Stomach (tissue), 9 donors: ENCODE results near the gene CNTN4. TPM values are rescaled to one million over a fixed set of nuclear protein-coding genes. Genes with fewer than 3 reads are reported as not detected.
A peak's percentile ranks its signal among the peaks of the same experiment; 100 is the strongest.

Experiments used
- DNase-seq, 2 donors: peaks; one replicate each; pipeline versions ENCODE4 v3.0.0 to v3.0.0-alpha.2; 2013 to 2019
- H3K27ac ChIP-seq, 5 donors: fragments of 200-600 bp in 4 of 5; sonication (generic) in 4 of 5; one replicate each; pipeline ENCODE4 v1.5.1; 2013 to 2019; ENCODE audit warnings: mild to moderate bottlenecking in 1 of 5, moderate library complexity in 1 of 5
- H3K27me3 ChIP-seq, 3 donors: fragments of 200-600 bp; sonication (generic); one replicate each; pipeline ENCODE4 v1.5.1; 2017 to 2019; ENCODE audit warnings: mixed run types in 1 of 3
- H3K36me3 ChIP-seq, 4 donors: fragments of 200-600 bp; sonication (generic); 1 replicate in 3 of 4; 2 replicates in 1 of 4; pipeline ENCODE4 v1.5.1; 2016 to 2019
- H3K4me1 ChIP-seq, 4 donors: fragments of 200-600 bp; sonication (generic); one replicate each; pipeline ENCODE4 v1.5.1; 2016 to 2019
- H3K4me3 ChIP-seq, 4 donors: fragments of 200-600 bp; sonication (generic) in 3 of 4; one replicate each; pipeline ENCODE4 v1.5.1; 2016 to 2019; ENCODE audit warnings: mild to moderate bottlenecking in 1 of 4
- H3K9me3 ChIP-seq, 4 donors: fragments of 200-600 bp; sonication (generic); one replicate each; pipeline ENCODE4 v1.5.1; 2016 to 2019
- EP300 ChIP-seq: sonication (generic); formaldehyde crosslinking; IDR thresholded peaks from one replicate; pipeline ENCODE4 v1.6.1; 2017; ENCODE audit warnings: antibody characterized with exemption
- POLR2A ChIP-seq, 4 donors: fragments of 450-650 bp; IDR thresholded peaks; one replicate each; pipeline ENCODE4 v1.6.1; 2016; ENCODE audit warnings: antibody characterized with exemption in 4 of 4, control low read depth in 2 of 4, mild to moderate bottlenecking in 1 of 4, moderate library complexity in 1 of 4
- POLR2AphosphoS5 ChIP-seq, 3 donors: sonication (generic); formaldehyde crosslinking; IDR thresholded peaks; one replicate each; pipeline ENCODE4 v1.6.1; 2016; ENCODE audit warnings: antibody characterized with exemption in 3 of 3
- WGBS, 5 donors: extraction: QIAGEN DNeasy Blood & Tissue Kit in 3 of 5; methylation state at CpG; one replicate each; pipeline versions ENCODE4 v1.1.5 to v1.1.7; 2013 to 2018; 5-methylcytosine and 5-hydroxymethylcytosine counted together
- intact Hi-C: fragments of 100-400 bp; cut with DNase I; formaldehyde crosslinking; loops from one replicate; pipeline ENCODE4 v1.15.1; 2023; ENCODE audit warnings: low total_unique reads
- polyA plus RNA-seq, 3 donors: library from polyadenylated mRNA; stranded (reverse); fragments of 200-250 nt; gene quantifications; one replicate each; pipeline ENCODE4 v1.2.3, GENCODE V29; 2013
- total RNA-seq, 5 donors: library from RNA; depleted of rRNA; stranded (reverse); fragments of >200 nt; gene quantifications; one replicate each; pipeline versions ENCODE4 v1.1.0 to v1.2.3, GENCODE V29; 2014 to 2016
- TF ChIP-seq, protein P1 (sequence below), 7 experiments: fragments of 450-650 bp in 4 of 7; fragments of 200-600 bp in 3 of 7; sonication (generic) in 3 of 7; IDR thresholded peaks; one replicate each; pipeline ENCODE4 v1.5.1; 2016 to 2019; ENCODE audit warnings: antibody characterized with exemption in 7 of 7, control low read depth in 2 of 7, mild to moderate bottlenecking in 1 of 7
- donor health status: healthy with polysubstance abuse.
- donor health status: Bipolar disorder and iron deficiency.
- donor health status: healthy.

The CNTN4 gene
- total and polyA plus RNA-seq, 8 donors = 0.45 to 97.0 (median 5.6) TPM

DNA sequence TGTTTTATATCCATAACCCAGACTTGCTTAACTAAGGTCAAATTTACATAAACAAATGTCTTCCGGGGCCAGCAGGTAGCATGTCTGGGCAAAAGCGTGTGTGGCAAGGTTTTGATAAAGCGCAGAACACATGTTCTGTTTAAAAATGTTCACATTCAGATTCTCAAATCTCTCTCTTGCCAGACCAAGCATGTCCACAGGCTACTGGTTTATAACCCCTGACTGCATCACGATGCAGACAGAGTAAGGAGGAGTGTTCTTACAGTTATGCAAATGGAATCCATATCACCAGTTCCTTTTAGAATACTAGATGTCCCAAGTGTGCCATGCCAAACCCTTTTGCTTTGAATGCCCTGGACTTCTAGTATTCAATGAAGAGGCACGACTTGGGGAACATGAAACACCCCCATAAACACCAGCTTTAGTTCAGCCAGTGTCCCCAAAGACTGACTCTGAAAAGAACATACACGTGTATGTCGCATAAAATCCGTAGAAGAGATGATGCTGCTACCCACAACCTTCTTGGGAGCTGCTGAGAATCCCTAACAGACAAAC, 412.0 kb downstream of the CNTN4 start:
- DNase-seq = no peak
- Histone ChIP-seq H3K27me3 (no peaks in the 10 kb centered on the region), H3K36me3 (no peaks in the 10 kb centered on the region), H3K4me1 (peaks cover 0 to 4% (median 0%) of the 10 kb centered on the region in 4 donors), H3K4me3 (no peak overlapping the region), H3K27ac (no peak overlapping the region), H3K9me3 (peaks cover 0 to 5% (median 0%) of the 10 kb centered on the region in 4 donors)
- WGBS, 5 donors = 67 to 73% (median 71%) methylated on average over 8 of the region's 8 CpGs
- intact Hi-C loops = no loop called here
- TF ChIP-seq POLR2AphosphoS5 (IDR thresholded peaks at IDR 0.05) (no peak), POLR2A (IDR thresholded peaks at IDR 0.05) (no peak), EP300 (no peak)
- TF ChIP-seq, protein P1, sequence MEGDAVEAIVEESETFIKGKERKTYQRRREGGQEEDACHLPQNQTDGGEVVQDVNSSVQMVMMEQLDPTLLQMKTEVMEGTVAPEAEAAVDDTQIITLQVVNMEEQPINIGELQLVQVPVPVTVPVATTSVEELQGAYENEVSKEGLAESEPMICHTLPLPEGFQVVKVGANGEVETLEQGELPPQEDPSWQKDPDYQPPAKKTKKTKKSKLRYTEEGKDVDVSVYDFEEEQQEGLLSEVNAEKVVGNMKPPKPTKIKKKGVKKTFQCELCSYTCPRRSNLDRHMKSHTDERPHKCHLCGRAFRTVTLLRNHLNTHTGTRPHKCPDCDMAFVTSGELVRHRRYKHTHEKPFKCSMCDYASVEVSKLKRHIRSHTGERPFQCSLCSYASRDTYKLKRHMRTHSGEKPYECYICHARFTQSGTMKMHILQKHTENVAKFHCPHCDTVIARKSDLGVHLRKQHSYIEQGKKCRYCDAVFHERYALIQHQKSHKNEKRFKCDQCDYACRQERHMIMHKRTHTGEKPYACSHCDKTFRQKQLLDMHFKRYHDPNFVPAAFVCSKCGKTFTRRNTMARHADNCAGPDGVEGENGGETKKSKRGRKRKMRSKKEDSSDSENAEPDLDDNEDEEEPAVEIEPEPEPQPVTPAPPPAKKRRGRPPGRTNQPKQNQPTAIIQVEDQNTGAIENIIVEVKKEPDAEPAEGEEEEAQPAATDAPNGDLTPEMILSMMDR (IDR thresholded peaks at IDR 0.05) = no peak

DNA sequence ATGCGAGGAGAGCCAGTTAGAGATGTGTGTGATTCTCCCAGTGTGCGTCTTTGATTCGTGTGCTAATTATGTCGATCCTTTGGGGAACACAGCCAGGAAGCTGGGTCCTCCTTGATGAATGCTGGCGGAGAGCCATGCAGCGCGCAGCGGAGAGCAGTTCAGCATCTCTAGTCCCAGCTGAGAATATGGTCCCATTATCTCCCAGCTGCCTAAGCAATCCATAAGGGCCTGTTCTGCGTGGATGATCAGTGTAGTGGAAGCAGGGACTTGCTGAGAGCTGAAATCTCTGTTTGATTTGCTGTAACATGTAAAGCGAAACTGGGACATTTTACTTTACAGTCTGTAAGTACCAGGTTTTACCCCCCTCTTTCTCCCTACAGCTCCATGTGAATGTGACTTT, 412.7 kb downstream of the CNTN4 start:
- Histone ChIP-seq H3K27ac (no peak overlapping the region), H3K36me3 (no peaks in the 10 kb centered on the region), H3K27me3 (no peaks in the 10 kb centered on the region), H3K9me3 (peaks cover 0 to 2% (median 0%) of the 10 kb centered on the region in 4 donors), H3K4me3 (no peak overlapping the region), H3K4me1 (peaks cover 0 to 4% (median 0%) of the 10 kb centered on the region in 4 donors)
- 50 to 57% (median 55%) methylated on average over 10 of the region's 10 CpGs for WGBS, 5 donors
- TF ChIP-seq POLR2A (IDR thresholded peaks at IDR 0.05) = no peak
- TF ChIP-seq POLR2AphosphoS5 (IDR thresholded peaks at IDR 0.05) = no peak
- no peak for TF ChIP-seq EP300
- TF ChIP-seq, protein P1 (IDR thresholded peaks at IDR 0.05) = no peak
- intact Hi-C loops = no loop called here
- peak in 1 of 2 donors; percentile 67 for DNase-seq

GRCh38 chr3:2512881-2513280, 414.2 kb downstream of the CNTN4 start:
- Histone ChIP-seq H3K27ac (no peak overlapping the region), H3K27me3 (no peaks in the 10 kb centered on the region), H3K4me3 (no peak overlapping the region), H3K9me3 (no peaks in the 10 kb centered on the region), H3K4me1 (peaks cover 0 to 4% (median 0%) of the 10 kb centered on the region in 4 donors), H3K36me3 (no peaks in the 10 kb centered on the region)
- no peak for TF ChIP-seq EP300
- no peak for TF ChIP-seq POLR2AphosphoS5 (IDR thresholded peaks at IDR 0.05)
- TF ChIP-seq, protein P1 (IDR thresholded peaks at IDR 0.05) = no peak
- TF ChIP-seq POLR2A (IDR thresholded peaks at IDR 0.05) = no peak
- no peak for DNase-seq
- intact Hi-C loops = no loop called here
- 61 to 73% (median 67%) methylated on average over 2 of the region's 2 CpGs for WGBS, 5 donors

GRCh38 chr3:2513986-2514385, 415.3 kb downstream of the CNTN4 start:
- H3K4me3 ChIP-seq = no peak overlapping the region
- DNase-seq = peak in 1 of 2 donors; percentile 38
- no peaks in the 10 kb centered on the region for H3K27me3 ChIP-seq
- TF ChIP-seq, protein P1 (IDR thresholded peaks at IDR 0.05) = no peak
- TF ChIP-seq POLR2AphosphoS5 (IDR thresholded peaks at IDR 0.05) (no peak), POLR2A (IDR thresholded peaks at IDR 0.05) (no peak), EP300 (no peak)
- H3K4me1 ChIP-seq = peaks cover 0 to 4% (median 0%) of the 10 kb centered on the region in 4 donors
- H3K27ac ChIP-seq = no peak overlapping the region
- intact Hi-C loops = no loop called here
- H3K9me3 ChIP-seq = peaks cover 0 to 2% (median 0%) of the 10 kb centered on the region in 4 donors
- no peaks in the 10 kb centered on the region for H3K36me3 ChIP-seq
- whole genome bisulfite sequencing, 5 donors = 21 to 47% (median 27%) methylated on average over 4 of the region's 4 CpGs
